Endothelial cell of umbilical vein (primary cell): ENCODE data around the gene HJV. TPM values are rescaled to one million over a fixed set of nuclear protein-coding genes. Genes with fewer than 3 reads are reported as not detected.

ENCODE experiments used
- BruUV-seq: library from RNA; stranded (reverse); fragments of 400-500 nt; replicated peaks from 2 replicates; lab custom pipeline; 2021; lab: Mats Ljungman, UMichigan
- CTCF ChIA-PET: fragments of 300-600, 350-600 bp; sonication (Branson Sonifier 250); formaldehyde crosslinking; loops from one replicate; lab custom pipeline; 2021; ENCODE audit warnings: antibody characterized with exemption, inconsistent platforms; lab: Charles Lee
- POLR2A ChIA-PET: fragments of 300-600, 350-600 bp; sonication (Branson Sonifier 250); formaldehyde crosslinking; loops from one replicate; lab custom pipeline; 2021; ENCODE audit warnings: antibody characterized with exemption, inconsistent platforms; lab: Charles Lee
- DNase-seq: peaks from one replicate; pipeline ENCODE4 v3.0.0-alpha.2; 2011; ENCODE audit warnings: low read depth, low spot score
- FAIRE-seq: peaks from 2 replicates; lab custom pipeline; 2011; peaks lifted over from hg19 to GRCh38; lab: Jason Lieb, UNC
- H2AFZ ChIP-seq: 2 replicates; pipeline ENCODE4 v1.6.0; 2012; ENCODE audit warnings: low read depth, low read length, control low read depth, inconsistent platforms
- H3K27ac ChIP-seq: 2 replicates; pipeline ENCODE4 v1.5.1; 2011; ENCODE audit warnings: low read depth, mild to moderate bottlenecking, control low read depth, low read length, moderate library complexity; ENCODE audit not compliant: insufficient read depth
- H3K27me3 ChIP-seq, 2 experiments: 2 replicates each; pipeline versions ENCODE4 v1.6.0 to v1.6.1; 2011; ENCODE audit warnings: low read length in 2 of 2, mixed read lengths in 1 of 2; ENCODE audit not compliant: control insufficient read depth in 2 of 2, insufficient read depth in 2 of 2
- H3K36me3 ChIP-seq, 2 experiments: 2 replicates in 1 of 2; 3 replicates in 1 of 2; pipeline ENCODE4 v1.5.1; 2011; ENCODE audit warnings: low read length in 2 of 2, mild to moderate bottlenecking in 1 of 2, moderate library complexity in 1 of 2; ENCODE audit not compliant: control insufficient read depth in 2 of 2, insufficient read depth in 2 of 2; ENCODE audit errors: extremely low read depth in 1 of 2
- H3K4me1 ChIP-seq: 3 replicates; pipeline ENCODE4 v1.5.1; 2011; ENCODE audit warnings: mild to moderate bottlenecking, low read length; ENCODE audit not compliant: control insufficient read depth, insufficient read depth; ENCODE audit errors: extremely low read depth
- H3K4me2 ChIP-seq: 2 replicates; pipeline ENCODE4 v1.6.1; 2011; ENCODE audit warnings: low read length, control low read depth, mixed read lengths; ENCODE audit not compliant: insufficient read depth
- H3K4me3 ChIP-seq, 3 experiments: fragments of 200-600 bp in 1 of 3; sonication (generic), shearing (Covaris generic) in 1 of 3; replicated peaks in 1 of 3; 2 replicates each; pipeline ENCODE4 v1.5.1; 2011 to 2016; ENCODE audit warnings: control low read depth in 3 of 3, low read length in 3 of 3, mild to moderate bottlenecking in 2 of 3, inconsistent platforms in 1 of 3, low read depth in 1 of 3, moderate library complexity in 1 of 3; ENCODE audit not compliant: insufficient read depth in 1 of 3
- H3K79me2 ChIP-seq: 2 replicates; pipeline ENCODE4 v1.6.0; 2012; ENCODE audit warnings: low read length, inconsistent platforms; ENCODE audit not compliant: control insufficient read depth, insufficient read depth
- H3K9ac ChIP-seq: replicated peaks from 2 replicates; pipeline ENCODE3; 2011; ENCODE audit warnings: low read length, control low read depth; ENCODE audit not compliant: insufficient read depth; ENCODE audit errors: extremely low read depth
- H3K9me1 ChIP-seq: replicated peaks from 3 replicates; pipeline ENCODE4 v1.6.0; 2011; ENCODE audit warnings: mild to moderate bottlenecking, low read length; ENCODE audit not compliant: control insufficient read depth, insufficient read depth; ENCODE audit errors: extremely low read depth
- H3K9me3 ChIP-seq: replicated peaks from 2 replicates; pipeline ENCODE4 v1.5.1; 2012; ENCODE audit warnings: low read length, inconsistent platforms; ENCODE audit not compliant: control insufficient read depth, insufficient read depth
- H4K20me1 ChIP-seq: replicated peaks from 2 replicates; pipeline ENCODE3; 2011; ENCODE audit warnings: mild to moderate bottlenecking, low read length; ENCODE audit not compliant: control insufficient read depth, insufficient read depth; ENCODE audit errors: extremely low read depth
- EZH2 ChIP-seq: IDR thresholded peaks from 2 replicates; pipeline ENCODE4 v1.6.1; 2012; ENCODE audit warnings: borderline replicate concordance, low read depth, mild to moderate bottlenecking, moderate library complexity, low read length, inconsistent platforms; ENCODE audit not compliant: severe bottlenecking
- FOS ChIP-seq: IDR thresholded peaks from 2 replicates; pipeline ENCODE4 v1.6.1; 2011; ENCODE audit warnings: mild to moderate bottlenecking, low read length, moderate library complexity, borderline replicate concordance; ENCODE audit not compliant: insufficient read depth
- GATA2 ChIP-seq: IDR thresholded peaks from 2 replicates; pipeline ENCODE4 v1.7.0; 2011; ENCODE audit warnings: low read depth, mild to moderate bottlenecking, moderate library complexity, mixed read lengths, low read length; ENCODE audit not compliant: insufficient read length, insufficient read depth
- JUN ChIP-seq: IDR thresholded peaks from 2 replicates; pipeline ENCODE4 v1.6.1; 2011; ENCODE audit warnings: borderline replicate concordance, low read depth; ENCODE audit not compliant: insufficient read length, insufficient read depth
- MYC ChIP-seq: IDR thresholded peaks from one replicate; pipeline ENCODE4 v1.6.1; 2011; ENCODE audit warnings: mild to moderate bottlenecking, low read depth, low read length
- POLR2A ChIP-seq: IDR thresholded peaks from 2 replicates; pipeline ENCODE4 v1.6.1; 2012; ENCODE audit warnings: low read depth, mild to moderate bottlenecking, control low read depth, low read length
- POLR2AphosphoS5 ChIP-seq: IDR thresholded peaks from 2 replicates; pipeline ENCODE4 v1.6.1; 2012; ENCODE audit warnings: low read depth, mild to moderate bottlenecking, control low read depth, low read length, moderate library complexity; ENCODE audit not compliant: insufficient read depth
- dilution Hi-C: fragments of 300-500 bp; cut with MboI; formaldehyde crosslinking; loops from one replicate; pipeline ENCODE4 v1.15.0; 2019; ENCODE audit warnings: low sequenced_read_pairs; ENCODE audit not compliant: extremely low pct_ligation_motif_present
- intact Hi-C: fragments of 100-400 bp; cut with micrococcal nuclease; formaldehyde crosslinking; loops from one replicate; pipeline ENCODE4 v1.10.0; 2022
- polyA plus RNA-seq, 4 experiments: library from polyadenylated mRNA; depleted of rRNA in 3 of 4; stranded (reverse) in 3 of 4; unstranded in 1 of 4; fragments of >200 nt; gene quantifications; 2 replicates each; pipeline versions ENCODE4 v1.2.1 to v1.2.3, GENCODE V29; 2011 to 2012; ENCODE audit warnings: missing spikeins in 1 of 4
- total RNA-seq: library from RNA; stranded (reverse); gene quantifications from 2 replicates; pipeline ENCODE4 v1.2.3, GENCODE V29; 2021
- TF ChIP-seq, protein P1 (sequence below), 2 donors: IDR thresholded peaks; 1 replicate in 1 of 2; 2 replicates in 1 of 2; pipeline ENCODE4 v1.5.1; 2011; ENCODE audit warnings: low read length in 2 of 2, mild to moderate bottlenecking in 2 of 2, moderate library complexity in 2 of 2, control low read depth in 1 of 2, inconsistent platforms in 1 of 2, low read depth in 1 of 2; ENCODE audit not compliant: insufficient read depth in 1 of 2; ENCODE audit errors: extremely low read depth in 1 of 2
- TF ChIP-seq, protein P2 (sequence below): IDR thresholded peaks from 2 replicates; pipeline ENCODE4 v1.6.1; 2011; ENCODE audit not compliant: insufficient read depth, insufficient read length

HJV gene
- total and polyA plus RNA-seq, 2 donors (not counting 3 experiments of a cell fraction or from before 2014, with no cell fraction given), result not detected

- Histone ChIP-seq H3K4me3 (no peak overlapping the region), H4K20me1 (no peaks in the 10 kb centered on the region), H3K9me3 (no peaks in the 10 kb centered on the region), H3K27me3 (no peaks in the 10 kb centered on the region), H2AFZ (no peak overlapping the region), H3K9ac (no peak overlapping the region), H3K27ac (no peak overlapping the region), H3K9me1 (no peaks in the 10 kb centered on the region), H3K36me3 (no peaks in the 10 kb centered on the region), H3K79me2 (no peaks in the 10 kb centered on the region), H3K4me1 (peaks cover 37% of the 10 kb centered on the region), H3K4me2 (no peak overlapping the region)
- BruUV-seq, result no TSS peak
- DNase-seq (no peak), FAIRE-seq (no peak)
- intact Hi-C loops (no loop called here), dilution Hi-C loops (no loop called here)
- ChIA-PET CTCF (interaction anchor here (20.0 kb wide), 1 partner anchor 23 kb away, joined by 496 read pairs; no protein-coding TSS in a partner anchor), POLR2A (no interaction called here)
- TF ChIP-seq POLR2A (no peak), EZH2 (no peak), FOS (no peak), POLR2AphosphoS5 (no peak), GATA2 (no peak), MYC (no peak), JUN (no peak)
- TF ChIP-seq, protein P1, sequence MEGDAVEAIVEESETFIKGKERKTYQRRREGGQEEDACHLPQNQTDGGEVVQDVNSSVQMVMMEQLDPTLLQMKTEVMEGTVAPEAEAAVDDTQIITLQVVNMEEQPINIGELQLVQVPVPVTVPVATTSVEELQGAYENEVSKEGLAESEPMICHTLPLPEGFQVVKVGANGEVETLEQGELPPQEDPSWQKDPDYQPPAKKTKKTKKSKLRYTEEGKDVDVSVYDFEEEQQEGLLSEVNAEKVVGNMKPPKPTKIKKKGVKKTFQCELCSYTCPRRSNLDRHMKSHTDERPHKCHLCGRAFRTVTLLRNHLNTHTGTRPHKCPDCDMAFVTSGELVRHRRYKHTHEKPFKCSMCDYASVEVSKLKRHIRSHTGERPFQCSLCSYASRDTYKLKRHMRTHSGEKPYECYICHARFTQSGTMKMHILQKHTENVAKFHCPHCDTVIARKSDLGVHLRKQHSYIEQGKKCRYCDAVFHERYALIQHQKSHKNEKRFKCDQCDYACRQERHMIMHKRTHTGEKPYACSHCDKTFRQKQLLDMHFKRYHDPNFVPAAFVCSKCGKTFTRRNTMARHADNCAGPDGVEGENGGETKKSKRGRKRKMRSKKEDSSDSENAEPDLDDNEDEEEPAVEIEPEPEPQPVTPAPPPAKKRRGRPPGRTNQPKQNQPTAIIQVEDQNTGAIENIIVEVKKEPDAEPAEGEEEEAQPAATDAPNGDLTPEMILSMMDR (IDR thresholded peaks at IDR 0.05; ENCODE audit: extremely low read depth in 1 of 2, insufficient read depth in 1 of 2, low read depth in 1 of 2, low read length in 2 of 2), result no peak
- TF ChIP-seq, protein P2, sequence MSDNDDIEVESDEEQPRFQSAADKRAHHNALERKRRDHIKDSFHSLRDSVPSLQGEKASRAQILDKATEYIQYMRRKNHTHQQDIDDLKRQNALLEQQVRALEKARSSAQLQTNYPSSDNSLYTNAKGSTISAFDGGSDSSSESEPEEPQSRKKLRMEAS, result no peak
Observed at GRCh38 chr1:145983206-145983675, 38.3 kb downstream of the HJV start.
